GM23248 (cell line): Measurements from ENCODE around the gene FSIP1.

Experiments
- EZH2 ChIP-seq: fragments of 200-600 bp; sonication (generic); IDR thresholded peaks from 2 replicates; pipeline ENCODE4 v1.6.1; 2018; ENCODE audit warnings: antibody characterized with exemption, mild to moderate bottlenecking; ENCODE audit not compliant: insufficient read depth, poor library complexity, severe bottlenecking
- EZH2phosphoT487 ChIP-seq: fragments of 200-600 bp; sonication (generic); IDR thresholded peaks from 2 replicates; pipeline ENCODE4 v1.6.1; 2018; ENCODE audit warnings: antibody characterized with exemption, moderate library complexity, mild to moderate bottlenecking, low read depth; ENCODE audit not compliant: insufficient read depth

GRCh38 chr15:39737196-39737550 is 45.5 kb downstream of the FSIP1 start:
- no peak for TF ChIP-seq EZH2phosphoT487
- TF ChIP-seq EZH2, result no peak
